ENCODE measurements around the gene ADPRH. TPM values are rescaled to one million over a fixed set of nuclear protein-coding genes. Genes with fewer than 3 reads are reported as not detected.

ADPRH gene
- total and polyA plus RNA-seq, 9 donors, result 2.1 to 14.6 (median 4.5) TPM

DNA sequence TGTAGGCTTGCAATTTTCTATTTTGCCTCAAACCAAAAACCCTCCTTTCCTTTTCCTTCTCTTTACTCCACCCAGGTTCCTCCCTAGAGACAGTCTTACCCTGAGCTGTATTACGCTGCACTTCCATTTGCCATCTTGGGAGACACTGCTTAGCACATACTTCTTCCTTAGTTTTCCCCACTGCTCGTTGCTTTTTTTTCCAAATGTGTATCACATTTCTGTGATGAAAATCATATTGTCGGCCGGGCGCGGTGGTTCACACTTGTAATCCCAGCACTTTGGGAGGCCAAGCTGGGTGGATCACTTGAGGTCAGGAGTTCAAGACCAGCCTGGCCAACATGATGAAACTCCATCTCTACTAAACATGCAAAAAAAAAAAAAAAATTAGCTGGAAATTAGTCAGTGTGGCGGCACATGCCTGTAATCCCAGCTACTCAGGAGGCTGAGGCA, 51.6 kb downstream of the ADPRH start:
- TF ChIP-seq, protein P1, sequence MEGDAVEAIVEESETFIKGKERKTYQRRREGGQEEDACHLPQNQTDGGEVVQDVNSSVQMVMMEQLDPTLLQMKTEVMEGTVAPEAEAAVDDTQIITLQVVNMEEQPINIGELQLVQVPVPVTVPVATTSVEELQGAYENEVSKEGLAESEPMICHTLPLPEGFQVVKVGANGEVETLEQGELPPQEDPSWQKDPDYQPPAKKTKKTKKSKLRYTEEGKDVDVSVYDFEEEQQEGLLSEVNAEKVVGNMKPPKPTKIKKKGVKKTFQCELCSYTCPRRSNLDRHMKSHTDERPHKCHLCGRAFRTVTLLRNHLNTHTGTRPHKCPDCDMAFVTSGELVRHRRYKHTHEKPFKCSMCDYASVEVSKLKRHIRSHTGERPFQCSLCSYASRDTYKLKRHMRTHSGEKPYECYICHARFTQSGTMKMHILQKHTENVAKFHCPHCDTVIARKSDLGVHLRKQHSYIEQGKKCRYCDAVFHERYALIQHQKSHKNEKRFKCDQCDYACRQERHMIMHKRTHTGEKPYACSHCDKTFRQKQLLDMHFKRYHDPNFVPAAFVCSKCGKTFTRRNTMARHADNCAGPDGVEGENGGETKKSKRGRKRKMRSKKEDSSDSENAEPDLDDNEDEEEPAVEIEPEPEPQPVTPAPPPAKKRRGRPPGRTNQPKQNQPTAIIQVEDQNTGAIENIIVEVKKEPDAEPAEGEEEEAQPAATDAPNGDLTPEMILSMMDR (IDR thresholded peaks at IDR 0.05), result no peak
- TF ChIP-seq POLR2A (IDR thresholded peaks at IDR 0.05), result no peak
- TF ChIP-seq EP300 (IDR thresholded peaks at IDR 0.05), result no peak
- Histone ChIP-seq H3K4me3 (no peak overlapping the region), H3K27ac (peak overlapping the region in 1 of 2 donors; percentile 23), H3K9me3 (no peaks in the 10 kb centered on the region), H3K27me3 (no peaks in the 10 kb centered on the region), H3K4me1 (ENCODE audit: insufficient read depth) (peaks cover 14% of the 10 kb centered on the region), H3K36me3 (no peaks in the 10 kb centered on the region)
- WGBS, 3 donors, result 62 to 79% (median 75%) methylated on average over 7 of the region's 7 CpGs
- DNase-seq, result no peak
- intact Hi-C loops (cut with DNase I), result no loop called here

DNA sequence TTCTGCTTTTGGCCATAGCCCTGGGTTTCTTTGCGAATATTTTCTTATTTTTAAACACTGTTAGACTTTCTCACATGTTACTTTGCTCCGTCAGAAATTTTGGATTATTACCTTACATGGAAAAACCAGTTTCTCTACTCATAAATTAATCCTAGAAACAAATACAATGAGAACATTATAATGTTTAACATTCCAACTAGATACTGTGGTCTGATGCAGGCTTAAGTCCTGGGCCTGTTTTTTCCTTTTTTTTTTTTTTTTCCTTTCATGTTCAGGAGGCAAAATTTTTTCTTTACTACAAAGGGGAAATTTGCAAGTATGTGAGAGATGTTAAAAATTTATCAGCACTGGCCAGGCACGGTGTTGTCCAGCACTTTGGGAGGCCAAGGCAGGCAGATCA, 52.2 kb downstream of the ADPRH start:
- 2 to 15% (median 7%) methylated on average over 3 of the region's 3 CpGs for WGBS, 3 donors
- TF ChIP-seq POLR2A (IDR thresholded peaks at IDR 0.05) (no peak), EP300 (IDR thresholded peaks at IDR 0.05) (no peak)
- TF ChIP-seq, protein P1 (IDR thresholded peaks at IDR 0.05), result no peak
- H3K4me3 ChIP-seq, result no peak overlapping the region
- no peaks in the 10 kb centered on the region for H3K9me3 ChIP-seq
- no peaks in the 10 kb centered on the region for H3K36me3 ChIP-seq
- no peak for DNase-seq
- H3K27ac ChIP-seq, result peak overlapping the region in 1 of 2 donors; percentile 23
- intact Hi-C loops (cut with DNase I), result no loop called here
- no peaks in the 10 kb centered on the region for H3K27me3 ChIP-seq
- H3K4me1 ChIP-seq (ENCODE audit: insufficient read depth), result peaks cover 14% of the 10 kb centered on the region

DNA sequence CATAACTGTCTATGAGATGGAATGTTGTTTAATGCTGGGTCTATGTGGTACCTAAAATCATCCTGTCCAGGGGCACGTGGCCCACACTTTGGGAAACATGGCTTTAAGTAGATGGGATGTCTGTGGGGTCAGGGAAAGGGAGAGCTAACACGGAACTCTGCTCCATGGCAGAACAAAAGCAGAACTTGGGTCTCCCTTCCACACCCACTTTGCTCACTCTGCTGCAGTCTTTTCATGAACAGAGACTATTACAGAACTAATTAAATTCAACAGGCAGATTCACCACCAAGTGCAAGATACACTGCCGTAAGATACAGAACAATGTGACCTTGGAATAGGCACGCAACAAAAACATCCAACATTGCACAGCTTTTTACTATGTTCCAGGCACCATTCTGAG, 52.9 kb downstream of the ADPRH start:
- intact Hi-C loops (cut with DNase I), result no loop called here
- H3K27ac ChIP-seq, result no peak overlapping the region
- no peak overlapping the region for H3K4me3 ChIP-seq
- WGBS, 3 donors, result 17 to 26% (median 21%) methylated on average over 4 of the region's 4 CpGs
- H3K36me3 ChIP-seq, result no peaks in the 10 kb centered on the region
- DNase-seq, result no peak
- no peaks in the 10 kb centered on the region for H3K27me3 ChIP-seq
- H3K9me3 ChIP-seq, result no peaks in the 10 kb centered on the region
- peaks cover 14% of the 10 kb centered on the region for H3K4me1 ChIP-seq (ENCODE audit: insufficient read depth)
- TF ChIP-seq EP300 (IDR thresholded peaks at IDR 0.05), result no peak
- TF ChIP-seq, protein P1 (IDR thresholded peaks at IDR 0.05), result no peak

DNA sequence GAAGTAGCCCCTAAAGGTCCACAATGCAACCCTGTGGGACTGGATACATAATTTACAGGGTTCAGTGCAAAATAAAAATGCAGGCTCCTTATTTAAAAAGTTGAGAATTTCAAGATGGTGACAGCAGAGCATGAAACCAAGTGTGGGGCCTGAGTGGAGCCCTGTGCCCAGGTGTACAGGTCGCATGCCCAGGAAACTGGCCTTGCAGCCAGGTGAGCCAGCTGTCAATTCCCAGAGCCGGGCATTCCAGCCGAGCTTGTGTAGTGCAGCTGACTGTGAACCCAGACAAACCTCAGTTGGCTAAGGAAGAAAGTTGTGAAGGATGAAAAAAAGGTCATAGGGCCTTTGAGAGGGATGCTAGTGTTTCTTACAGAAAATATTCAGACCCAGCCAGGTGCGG, 53.5 kb downstream of the ADPRH start:
- Histone ChIP-seq H3K9me3 (no peaks in the 10 kb centered on the region), H3K27ac (no peak overlapping the region), H3K4me1 (ENCODE audit: insufficient read depth) (peaks cover 10% of the 10 kb centered on the region), H3K36me3 (no peaks in the 10 kb centered on the region), H3K4me3 (no peak overlapping the region), H3K27me3 (no peaks in the 10 kb centered on the region)
- DNase-seq, result no peak
- intact Hi-C loops (cut with DNase I), result no loop called here
- TF ChIP-seq EP300 (IDR thresholded peaks at IDR 0.05) (no peak), POLR2A (IDR thresholded peaks at IDR 0.05) (no peak)
- TF ChIP-seq, protein P1 (IDR thresholded peaks at IDR 0.05), result no peak
- 72 to 77% (median 74%) methylated on average over 4 of the region's 4 CpGs for WGBS, 3 donors

Data from ovary (tissue), 9 donors.